H9 (cell line): ENCODE results near the gene PITX3. TPM values are rescaled to one million over a fixed set of nuclear protein-coding genes. Genes with fewer than 3 reads are reported as not detected.

Experiments used
- DNase-seq: peaks from one replicate; pipeline ENCODE4 v3.0.0-alpha.2; 2017
- H2AFZ ChIP-seq: one replicate; pipeline ENCODE4 v1.6.1; 2013; ENCODE audit warnings: mild to moderate bottlenecking, low read length, control low read depth, moderate library complexity
- H2AK5ac ChIP-seq: 2 replicates; pipeline ENCODE4 v1.6.1; 2013; ENCODE audit warnings: low read length, control low read depth, mixed read lengths; ENCODE audit not compliant: insufficient read length
- H2BK120ac ChIP-seq: one replicate; pipeline ENCODE4 v1.6.1; 2013; ENCODE audit warnings: low read depth, mild to moderate bottlenecking, low read length, control low read depth, inconsistent platforms; ENCODE audit not compliant: poor library complexity, severe bottlenecking
- H2BK12ac ChIP-seq: 2 replicates; pipeline ENCODE4 v1.6.1; 2013; ENCODE audit warnings: low read length, control low read depth, mixed read lengths, low read depth; ENCODE audit not compliant: insufficient read length
- H2BK15ac ChIP-seq: 2 replicates; pipeline ENCODE4 v1.6.1; 2013; ENCODE audit warnings: low read depth, low read length, control low read depth
- H2BK20ac ChIP-seq: one replicate; pipeline ENCODE4 v1.6.1; 2013; ENCODE audit warnings: low read depth, mild to moderate bottlenecking, low read length, control low read depth, inconsistent platforms; ENCODE audit not compliant: poor library complexity, severe bottlenecking
- H2BK5ac ChIP-seq: 2 replicates; pipeline ENCODE4 v1.6.1; 2013; ENCODE audit warnings: low read length, control low read depth, mixed read lengths; ENCODE audit not compliant: insufficient read length
- H3K14ac ChIP-seq: 2 replicates; pipeline ENCODE4 v1.6.1; 2013; ENCODE audit warnings: low read length, control low read depth; ENCODE audit not compliant: insufficient read depth
- H3K18ac ChIP-seq: 2 replicates; pipeline ENCODE4 v1.6.1; 2013; ENCODE audit warnings: low read depth, mild to moderate bottlenecking, mixed read lengths, low read length, control low read depth; ENCODE audit not compliant: insufficient read length
- H3K23ac ChIP-seq: 2 replicates; pipeline ENCODE4 v1.6.1; 2013; ENCODE audit warnings: low read length, control low read depth, mixed read lengths, low read depth; ENCODE audit not compliant: insufficient read length
- H3K23me2 ChIP-seq: 2 replicates; pipeline ENCODE4 v1.6.1; 2013; ENCODE audit warnings: low read depth, mild to moderate bottlenecking, mixed read lengths, low read length, control low read depth; ENCODE audit not compliant: insufficient read length, poor library complexity, severe bottlenecking
- H3K27ac ChIP-seq: 2 replicates; pipeline ENCODE4 v1.5.1; 2013; ENCODE audit warnings: low read length, control low read depth, mixed read lengths, low read depth; ENCODE audit not compliant: insufficient read length
- H3K27me3 ChIP-seq: 2 replicates; pipeline ENCODE4 v1.6.1; 2013; ENCODE audit warnings: low read length, control low read depth, inconsistent platforms; ENCODE audit not compliant: insufficient read depth
- H3K4ac ChIP-seq: 2 replicates; pipeline ENCODE4 v1.6.1; 2013; ENCODE audit warnings: low read depth, mild to moderate bottlenecking, control low read depth, inconsistent platforms, low read length, moderate library complexity
- H3K4me1 ChIP-seq: 2 replicates; pipeline ENCODE4 v1.6.1; 2013; ENCODE audit warnings: low read length, control low read depth, inconsistent platforms; ENCODE audit not compliant: insufficient read depth
- H3K4me2 ChIP-seq: 2 replicates; pipeline ENCODE4 v1.6.1; 2013; ENCODE audit warnings: low read length, control low read depth, mixed read lengths; ENCODE audit not compliant: insufficient read length, insufficient read depth
- H3K56ac ChIP-seq: 2 replicates; pipeline ENCODE4 v1.6.1; 2013; ENCODE audit warnings: low read depth, mild to moderate bottlenecking, mixed read lengths, low read length, control low read depth; ENCODE audit not compliant: insufficient read length
- H3K79me1 ChIP-seq: 2 replicates; pipeline ENCODE4 v1.6.1; 2013; ENCODE audit warnings: low read depth, mild to moderate bottlenecking, moderate library complexity, low read length, control low read depth, inconsistent platforms; ENCODE audit not compliant: insufficient read depth, poor library complexity, severe bottlenecking
- H3K79me2 ChIP-seq: 2 replicates; pipeline ENCODE4 v1.6.1; 2013; ENCODE audit warnings: low read length, control low read depth, inconsistent platforms; ENCODE audit not compliant: insufficient read depth
- H3K9ac ChIP-seq: 2 replicates; pipeline ENCODE4 v1.6.1; 2013; ENCODE audit warnings: low read length, control low read depth, mixed read lengths; ENCODE audit not compliant: insufficient read length; ENCODE audit errors: extremely low read depth
- H3K9me3 ChIP-seq: one replicate; pipeline ENCODE4 v1.6.1; 2013; ENCODE audit warnings: low read depth, low read length, inconsistent platforms; ENCODE audit not compliant: control insufficient read depth
- H3T11ph ChIP-seq: one replicate; pipeline ENCODE4 v1.6.1; 2013; ENCODE audit warnings: mild to moderate bottlenecking, low read length, control low read depth, inconsistent platforms
- H4K20me1 ChIP-seq: one replicate; pipeline ENCODE4 v1.6.1; 2013; ENCODE audit not compliant: control insufficient read depth, insufficient read length, insufficient read depth
- H4K5ac ChIP-seq: 2 replicates; pipeline ENCODE4 v1.6.1; 2013; ENCODE audit warnings: low read depth, mild to moderate bottlenecking, mixed read lengths, low read length, control low read depth; ENCODE audit not compliant: insufficient read length
- H4K8ac ChIP-seq: replicated peaks from 2 replicates; pipeline ENCODE4 v1.6.1; 2013; ENCODE audit warnings: low read length, control low read depth, mixed read lengths, low read depth; ENCODE audit not compliant: insufficient read length
- H4K91ac ChIP-seq: 2 replicates; pipeline ENCODE4 v1.6.1; 2013; ENCODE audit warnings: low read depth, mild to moderate bottlenecking, moderate library complexity, mixed read lengths, low read length, control low read depth; ENCODE audit not compliant: insufficient read length
- H3K27ac Mint-ChIP-seq, 3 experiments: 2 replicates in 2 of 3; 3 replicates in 1 of 3; pipeline ENCODE4 v1.8.0; 2020 to 2021; ENCODE audit warnings: mixed read lengths in 3 of 3, mild to moderate bottlenecking in 1 of 3, moderate library complexity in 1 of 3
- H3K27me3 Mint-ChIP-seq: 2 replicates; pipeline ENCODE4 v1.8.0; 2021; ENCODE audit warnings: low read depth, mild to moderate bottlenecking, moderate library complexity, mixed read lengths
- H3K36me3 Mint-ChIP-seq, 3 experiments: 2 replicates in 2 of 3; 3 replicates in 1 of 3; pipeline ENCODE4 v1.8.0; 2020 to 2021; ENCODE audit warnings: low read depth in 3 of 3, mixed read lengths in 3 of 3; ENCODE audit not compliant: insufficient read depth in 1 of 3
- H3K4me1 Mint-ChIP-seq, 2 experiments: 2 replicates each; pipeline ENCODE4 v1.8.0; 2020; ENCODE audit warnings: mixed read lengths in 2 of 2
- H3K4me3 Mint-ChIP-seq, 2 experiments: 2 replicates in 1 of 2; 3 replicates in 1 of 2; pipeline ENCODE4 v1.8.0; 2020 to 2021; ENCODE audit warnings: mild to moderate bottlenecking in 2 of 2, mixed read lengths in 2 of 2, moderate library complexity in 1 of 2
- H3K9me3 Mint-ChIP-seq, 2 experiments: 2 replicates in 1 of 2; 3 replicates in 1 of 2; pipeline ENCODE4 v1.8.0; 2020; ENCODE audit warnings: mild to moderate bottlenecking in 2 of 2, mixed read lengths in 2 of 2, moderate library complexity in 1 of 2
- CTCF ChIP-seq: fragments of 200-600 bp; sonication (generic); conservative IDR thresholded peaks from 3 replicates; pipeline ENCODE4 v1.8.0; 2021; ENCODE audit warnings: antibody characterized with exemption, mild to moderate bottlenecking
- WGBS: extraction: QIAGEN DNeasy Blood & Tissue Kit; methylation state at CpG from one replicate; pipeline ENCODE4 v1.1.7; 2013; ENCODE audit warnings: missing lambda C conversion rate, low lambda C conversion rate, mixed read lengths; ENCODE audit not compliant: insufficient read length; ENCODE audit errors: extremely low coverage; 5-methylcytosine and 5-hydroxymethylcytosine counted together
- total RNA-seq: library from RNA; stranded (reverse); gene quantifications from 2 replicates; pipeline ENCODE4 v1.2.1, GENCODE V29; 2021

Gene PITX3
- total RNA-seq, 1 experiment from 2014 or later = not detected

- Histone ChIP-seq H3K9ac (no peak overlapping the region), H3K23ac (no peak overlapping the region), H2BK12ac (no peak overlapping the region), H3K4me1 (no peaks in the 10 kb centered on the region), H4K8ac (no peak overlapping the region), H3K27me3 (no peaks in the 10 kb centered on the region), H2BK20ac (no peak overlapping the region), H3K18ac (no peak overlapping the region), H3K9me3 (peaks cover 25% of the 10 kb centered on the region), H4K91ac (no peak overlapping the region), H3K79me1 (no peaks in the 10 kb centered on the region), H3K14ac (no peak overlapping the region; the same call in 1 of the 2 replicates), H3T11ph (no peak overlapping the region), H2BK15ac (no peak overlapping the region), H3K23me2 (no peaks in the 10 kb centered on the region), H3K4ac (no peak overlapping the region), H3K79me2 (no peaks in the 10 kb centered on the region), H2BK120ac (no peak overlapping the region), H4K20me1 (no peaks in the 10 kb centered on the region), H3K27ac (no peak overlapping the region), H2AK5ac (no peak overlapping the region), H3K4me2 (no peak overlapping the region), H2BK5ac (no peak overlapping the region), H3K56ac (no peak overlapping the region), H2AFZ (no peak overlapping the region), H4K5ac (no peak overlapping the region)
- Mint-ChIP-seq H3K27ac (no peak overlapping the region; a peak in 1 of 7 replicates), H3K4me1 (no peaks in the 10 kb centered on the region), H3K27me3 (peaks cover 40% of the 10 kb centered on the region), H3K4me3 (no peak overlapping the region), H3K36me3 (peaks cover 0 to 20% (median 6%) of the 10 kb centered on the region in 3 experiments; a peak in 4 of 7 replicates), H3K9me3 (peaks cover 57 to 78% of the 10 kb centered on the region in 2 experiments)
- TF ChIP-seq CTCF = no peak
- no CpG with 5 or more reads among the region's 3 CpGs for WGBS
- no peak for DNase-seq
Observed at GRCh38 chr10:102188298-102188940, 52.9 kb downstream of the PITX3 start.
